Activated CD8-positive, alpha-beta memory T cell treated with anti-CD3 and anti-CD28 coated beads, Interleukin-2, amount 50 U/mL, for 24 hours (primary cell): ENCODE measurements around the gene RELCH.
"Not testable (repeated sequence)": the region's sequence is repeated elsewhere in the genome, so short reads cannot be mapped to it uniquely, and the experiment has no call there.

Experiments used
- DNase-seq: peaks from one replicate; pipeline ENCODE4 v3.0.0-alpha.2; 2020; ENCODE audit errors: extremely low read depth

The RELCH gene

GRCh38 chr18:62186774-62187542 lies at the start of gene RELCH, which contains the start of gene PIGN:
RELCH (plus strand) TSS chr18:62187255; CDS start chr18:62187506, 251 bp downstream.
PIGN (minus strand) TSS chr18:62187056; CDS start chr18:62161353, 25,703 bp downstream.
- DNase-seq = peak; percentile 89

GRCh38 chr18:62138461-62139235 lies 48.4 kb upstream of the RELCH start:
- DNase-seq = no peak

GRCh38 chr18:62140259-62140658 lies 46.8 kb upstream of the RELCH start:
- no peak for DNase-seq

- no peak for DNase-seq
Measured at GRCh38 chr18:62144338-62144737, 42.7 kb upstream of the RELCH start.

GRCh38 chr18:62151068-62151771 lies 35.8 kb upstream of the RELCH start:
- DNase-seq = no peak

- no peak for DNase-seq
Measured at GRCh38 chr18:62152844-62153243, 34.2 kb upstream of the RELCH start.

- no peak for DNase-seq
Measured at GRCh38 chr18:62157843-62158242, 29.2 kb upstream of the RELCH start.

GRCh38 chr18:62164310-62164709 lies 22.7 kb upstream of the RELCH start:
- no peak for DNase-seq

GRCh38 chr18:62164855-62165487 lies 22.1 kb upstream of the RELCH start:
- DNase-seq = no peak

- DNase-seq = no peak
Measured at GRCh38 chr18:62165583-62165982, 21.5 kb upstream of the RELCH start.

- not testable (repeated sequence) for DNase-seq
Measured at GRCh38 chr18:62166524-62166923, 20.5 kb upstream of the RELCH start.

GRCh38 chr18:62170857-62171256 lies 16.2 kb upstream of the RELCH start:
- DNase-seq = no peak

- DNase-seq = no peak
Measured at GRCh38 chr18:62172298-62172697, 14.8 kb upstream of the RELCH start.

GRCh38 chr18:62175521-62175920 lies 11.5 kb upstream of the RELCH start:
- DNase-seq = no peak

- DNase-seq = no peak
Measured at GRCh38 chr18:62177271-62177670, 9.8 kb upstream of the RELCH start.

GRCh38 chr18:62179213-62179612 lies 7.8 kb upstream of the RELCH start:
- DNase-seq = no peak

GRCh38 chr18:62182220-62182619 lies 4.8 kb upstream of the RELCH start:
- DNase-seq = no peak

- no peak for DNase-seq
Measured at GRCh38 chr18:62183578-62184195, 3.4 kb upstream of the RELCH start.

- no peak for DNase-seq
Measured at GRCh38 chr18:62186499-62186773, 619 bp upstream of the RELCH start.

- DNase-seq = no peak
Measured at GRCh38 chr18:62187543-62188510, 772 bp downstream of the RELCH start.
